ENCODE results near the gene SPATA18.

- TF ChIP-seq GATA2 (IDR thresholded peaks at IDR 0.05; ENCODE audit: low read depth, low read length) (no peak), GATA3 (IDR thresholded peaks at IDR 0.05; ENCODE audit: low read depth, low read length) (no peak)
These were observed 1.3 kb downstream of the SPATA18 start for GRCh38 chr4:52052475-52052780.

Measured in SH-SY5Y (cell line).